GM12878 (cell line): ENCODE results near the gene CYP4F8.

ENCODE experiments used
- EP300 ChIP-seq, 2 experiments: fragments of 150-350 bp in 1 of 2; IDR thresholded peaks; 2 replicates each; pipeline ENCODE4 v1.6.1; 2011 to 2012; ENCODE audit warnings: low read depth in 2 of 2, low read length in 2 of 2, borderline replicate concordance in 1 of 2, improper control_type of control experiment in 1 of 2, inconsistent platforms in 1 of 2; ENCODE audit not compliant: control insufficient read depth in 1 of 2
- POLR2AphosphoS5 ChIP-seq: IDR thresholded peaks from 2 replicates; pipeline ENCODE4 v1.6.1; 2011; ENCODE audit warnings: mild to moderate bottlenecking, low read length, inconsistent platforms
- TF ChIP-seq, protein P1 (sequence below): fragments of 450-650 bp; IDR thresholded peaks from 2 replicates; pipeline ENCODE4 v1.6.1; 2016; ENCODE audit warnings: mild to moderate bottlenecking
- TF ChIP-seq, protein P2 (sequence below): fragments of 450-650 bp; IDR thresholded peaks from 2 replicates; pipeline ENCODE4 v1.6.1; 2018; ENCODE audit warnings: borderline replicate concordance, mild to moderate bottlenecking; ENCODE audit not compliant: partially characterized antibody
- TF ChIP-seq, protein P3 (sequence below), 3 experiments: IDR thresholded peaks in 2 of 3; conservative IDR thresholded peaks in 1 of 3; 2 replicates each; pipeline ENCODE4 v1.5.1; 2011; ENCODE audit warnings: low read depth in 3 of 3, low read length in 3 of 3, mild to moderate bottlenecking in 3 of 3, control low read depth in 2 of 3, moderate library complexity in 2 of 3, inconsistent platforms in 1 of 3, mixed read lengths in 1 of 3; ENCODE audit not compliant: control insufficient read depth in 2 of 3, insufficient read depth in 1 of 3; ENCODE audit errors: extremely low read depth in 1 of 3

DNA sequence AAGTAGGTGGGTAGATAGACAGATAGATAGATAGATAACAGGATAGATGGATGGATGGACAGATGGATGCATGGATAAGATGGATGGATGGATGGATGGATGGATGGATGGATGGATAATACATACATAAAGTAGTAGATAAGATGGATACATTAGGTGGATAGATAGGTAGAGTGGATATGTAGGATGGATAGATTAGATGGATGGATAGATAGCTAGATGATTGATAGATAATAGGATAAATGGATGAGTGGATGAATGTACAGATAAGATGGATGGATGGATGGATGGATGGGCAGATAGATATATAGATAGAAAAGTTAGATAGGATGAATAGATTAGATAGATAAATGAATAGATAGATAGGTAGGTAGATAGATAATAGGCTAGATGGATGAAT lies 27.8 kb downstream of the CYP4F8 start:
- TF ChIP-seq, protein P1, sequence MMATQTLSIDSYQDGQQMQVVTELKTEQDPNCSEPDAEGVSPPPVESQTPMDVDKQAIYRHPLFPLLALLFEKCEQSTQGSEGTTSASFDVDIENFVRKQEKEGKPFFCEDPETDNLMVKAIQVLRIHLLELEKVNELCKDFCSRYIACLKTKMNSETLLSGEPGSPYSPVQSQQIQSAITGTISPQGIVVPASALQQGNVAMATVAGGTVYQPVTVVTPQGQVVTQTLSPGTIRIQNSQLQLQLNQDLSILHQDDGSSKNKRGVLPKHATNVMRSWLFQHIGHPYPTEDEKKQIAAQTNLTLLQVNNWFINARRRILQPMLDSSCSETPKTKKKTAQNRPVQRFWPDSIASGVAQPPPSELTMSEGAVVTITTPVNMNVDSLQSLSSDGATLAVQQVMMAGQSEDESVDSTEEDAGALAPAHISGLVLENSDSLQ = no peak
- TF ChIP-seq, protein P2, sequence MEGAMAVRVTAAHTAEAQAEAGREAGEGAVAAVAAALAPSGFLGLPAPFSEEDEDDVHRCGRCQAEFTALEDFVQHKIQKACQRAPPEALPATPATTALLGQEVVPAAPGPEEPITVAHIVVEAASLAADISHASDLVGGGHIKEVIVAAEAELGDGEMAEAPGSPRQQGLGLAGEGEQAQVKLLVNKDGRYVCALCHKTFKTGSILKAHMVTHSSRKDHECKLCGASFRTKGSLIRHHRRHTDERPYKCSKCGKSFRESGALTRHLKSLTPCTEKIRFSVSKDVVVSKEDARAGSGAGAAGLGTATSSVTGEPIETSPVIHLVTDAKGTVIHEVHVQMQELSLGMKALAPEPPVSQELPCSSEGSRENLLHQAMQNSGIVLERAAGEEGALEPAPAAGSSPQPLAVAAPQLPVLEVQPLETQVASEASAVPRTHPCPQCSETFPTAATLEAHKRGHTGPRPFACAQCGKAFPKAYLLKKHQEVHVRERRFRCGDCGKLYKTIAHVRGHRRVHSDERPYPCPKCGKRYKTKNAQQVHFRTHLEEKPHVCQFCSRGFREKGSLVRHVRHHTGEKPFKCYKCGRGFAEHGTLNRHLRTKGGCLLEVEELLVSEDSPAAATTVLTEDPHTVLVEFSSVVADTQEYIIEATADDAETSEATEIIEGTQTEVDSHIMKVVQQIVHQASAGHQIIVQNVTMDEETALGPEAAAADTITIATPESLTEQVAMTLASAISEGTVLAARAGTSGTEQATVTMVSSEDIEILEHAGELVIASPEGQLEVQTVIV = no peak
- TF ChIP-seq EP300 (IDR thresholded peaks at IDR 0.05; ENCODE audit: borderline replicate concordance in 1 of 2, control insufficient read depth in 1 of 2, low read depth in 2 of 2, low read length in 2 of 2) (no peak), POLR2AphosphoS5 (no peak)
- TF ChIP-seq, protein P3, sequence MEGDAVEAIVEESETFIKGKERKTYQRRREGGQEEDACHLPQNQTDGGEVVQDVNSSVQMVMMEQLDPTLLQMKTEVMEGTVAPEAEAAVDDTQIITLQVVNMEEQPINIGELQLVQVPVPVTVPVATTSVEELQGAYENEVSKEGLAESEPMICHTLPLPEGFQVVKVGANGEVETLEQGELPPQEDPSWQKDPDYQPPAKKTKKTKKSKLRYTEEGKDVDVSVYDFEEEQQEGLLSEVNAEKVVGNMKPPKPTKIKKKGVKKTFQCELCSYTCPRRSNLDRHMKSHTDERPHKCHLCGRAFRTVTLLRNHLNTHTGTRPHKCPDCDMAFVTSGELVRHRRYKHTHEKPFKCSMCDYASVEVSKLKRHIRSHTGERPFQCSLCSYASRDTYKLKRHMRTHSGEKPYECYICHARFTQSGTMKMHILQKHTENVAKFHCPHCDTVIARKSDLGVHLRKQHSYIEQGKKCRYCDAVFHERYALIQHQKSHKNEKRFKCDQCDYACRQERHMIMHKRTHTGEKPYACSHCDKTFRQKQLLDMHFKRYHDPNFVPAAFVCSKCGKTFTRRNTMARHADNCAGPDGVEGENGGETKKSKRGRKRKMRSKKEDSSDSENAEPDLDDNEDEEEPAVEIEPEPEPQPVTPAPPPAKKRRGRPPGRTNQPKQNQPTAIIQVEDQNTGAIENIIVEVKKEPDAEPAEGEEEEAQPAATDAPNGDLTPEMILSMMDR (IDR thresholded peaks at IDR 0.05 in 2 of 3, conservative IDR thresholded peaks at IDR 0.05 in 1 of 3; ENCODE audit: control insufficient read depth in 2 of 3, extremely low read depth in 1 of 3, insufficient read depth in 1 of 3, low read depth in 3 of 3, low read length in 3 of 3) = no peak
